DMS53 (cell line): Measurements from ENCODE around the gene AJM1.
A peak's percentile ranks its signal among the peaks of the same experiment; 100 is the strongest.
"Not testable (repeated sequence)": the region's sequence is repeated elsewhere in the genome, so short reads cannot be mapped to it uniquely, and the experiment has no call there.

ENCODE experiments used
- DNase-seq: peaks from one replicate; lab custom pipeline; 2025; lab: John Stamatoyannopoulos, UW

AJM1 gene

DNA sequence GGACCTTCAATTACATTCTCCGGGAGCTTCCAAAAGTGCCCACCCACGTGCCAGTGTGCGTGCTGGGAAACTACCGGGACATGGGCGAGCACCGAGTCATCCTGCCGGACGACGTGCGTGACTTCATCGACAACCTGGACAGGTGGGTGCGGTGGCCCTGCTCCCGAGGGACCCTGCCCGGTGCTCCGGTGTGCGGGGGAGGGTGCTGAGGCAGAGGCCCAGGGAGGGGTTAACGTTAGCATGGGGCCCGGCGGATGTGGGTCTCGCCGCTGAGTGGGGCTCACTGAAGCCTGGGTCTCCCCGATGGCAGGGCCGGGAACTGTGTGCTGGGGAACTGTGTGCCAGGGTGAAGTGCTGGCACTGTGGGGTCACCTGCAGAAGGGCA lies 10.6 kb upstream of the AJM1 start:
- DNase-seq: no peak

DNA sequence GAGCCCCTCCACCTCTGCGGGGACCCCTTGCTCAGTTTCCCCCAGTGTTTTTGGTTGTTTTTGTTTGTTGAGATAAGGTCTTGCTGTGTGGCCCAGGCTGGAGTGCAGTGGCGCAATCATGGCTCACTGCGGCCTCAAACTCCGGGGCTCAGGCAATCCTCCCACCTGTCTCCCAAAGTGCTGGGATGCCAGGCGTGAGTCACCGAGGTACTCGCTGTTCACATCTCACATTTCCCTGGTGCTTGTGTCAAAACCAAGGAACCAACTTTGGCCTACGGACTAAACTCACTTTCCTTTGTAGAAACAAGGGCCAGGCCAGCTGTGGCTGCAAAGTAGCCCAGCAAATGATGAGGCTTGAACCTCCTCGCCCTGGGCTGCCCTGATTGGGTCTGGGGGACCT lies 9.7 kb upstream of the AJM1 start:
- no peak for DNase-seq

DNA sequence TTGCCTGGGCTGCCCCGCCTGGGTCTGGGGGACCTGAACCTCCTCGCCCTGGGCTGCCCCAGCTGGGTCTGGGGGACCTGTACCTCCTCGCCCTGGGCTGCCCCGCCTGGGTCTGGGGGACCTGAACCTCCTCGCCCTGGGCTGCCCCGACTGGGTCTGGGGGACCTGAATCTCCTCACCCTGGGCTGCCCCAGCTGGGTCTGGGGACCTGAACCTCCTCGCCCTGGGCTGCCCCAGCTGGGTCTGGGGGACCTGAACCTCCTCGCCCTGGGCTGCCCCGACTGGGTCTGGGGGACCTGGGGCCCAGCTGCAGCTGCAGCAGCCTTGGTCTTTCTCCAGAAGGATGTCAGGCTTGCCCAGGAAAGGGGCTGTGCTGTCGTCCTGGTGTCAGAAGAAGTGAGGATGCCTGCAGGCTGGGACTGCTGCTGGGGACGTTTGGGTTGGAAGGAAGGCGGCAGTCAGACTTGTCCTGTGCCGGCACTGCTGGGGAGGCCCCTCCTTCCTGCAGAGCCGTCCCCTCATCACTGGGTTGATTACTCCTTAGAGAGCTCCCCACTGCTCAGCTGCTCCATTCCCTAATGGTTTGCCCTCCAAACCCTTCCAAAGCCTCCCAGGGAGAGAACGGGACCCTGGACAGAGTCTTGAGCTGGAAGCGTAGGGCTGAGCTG lies 8.8 kb upstream of the AJM1 start:
- DNase-seq: not testable (repeated sequence)

DNA sequence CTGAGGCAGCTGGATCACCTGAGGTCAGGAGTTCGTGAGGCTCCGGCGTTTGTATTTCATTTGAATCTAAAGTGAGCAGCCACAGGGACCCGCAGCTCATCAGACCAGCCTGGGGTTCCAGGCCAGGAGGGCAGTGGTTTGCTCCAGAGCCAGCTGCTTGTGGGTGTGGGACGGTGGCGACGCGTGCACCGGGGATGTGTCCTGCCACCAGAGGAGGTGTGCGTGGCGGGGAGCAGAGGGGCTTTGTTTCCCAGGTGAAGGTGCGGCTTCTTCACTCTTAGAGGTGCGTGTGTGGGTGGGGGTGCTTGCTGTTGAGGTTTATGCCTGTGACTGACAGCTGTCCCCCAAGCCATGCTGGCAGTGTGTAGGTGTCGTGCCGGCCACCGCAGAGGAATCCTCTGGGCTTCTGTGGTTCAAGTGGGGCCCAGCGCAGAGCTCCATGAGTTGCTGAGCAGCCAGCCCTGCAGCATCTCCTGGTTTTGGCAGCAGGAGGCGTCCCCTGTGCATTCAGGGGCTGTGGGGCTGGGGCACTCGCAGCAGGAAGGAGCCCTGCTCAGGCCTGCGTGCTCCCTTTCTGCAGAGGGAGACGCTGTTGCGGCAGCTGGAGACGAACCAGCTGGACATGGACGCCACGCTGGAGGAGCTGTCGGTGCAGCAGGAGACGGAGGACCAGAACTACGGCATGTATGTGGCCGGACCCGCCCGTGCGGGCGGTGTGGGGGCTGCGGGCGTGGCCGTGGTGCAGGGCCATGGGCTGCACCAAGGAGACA lies 6.9 kb upstream of the AJM1 start:
- no peak for DNase-seq

DNA sequence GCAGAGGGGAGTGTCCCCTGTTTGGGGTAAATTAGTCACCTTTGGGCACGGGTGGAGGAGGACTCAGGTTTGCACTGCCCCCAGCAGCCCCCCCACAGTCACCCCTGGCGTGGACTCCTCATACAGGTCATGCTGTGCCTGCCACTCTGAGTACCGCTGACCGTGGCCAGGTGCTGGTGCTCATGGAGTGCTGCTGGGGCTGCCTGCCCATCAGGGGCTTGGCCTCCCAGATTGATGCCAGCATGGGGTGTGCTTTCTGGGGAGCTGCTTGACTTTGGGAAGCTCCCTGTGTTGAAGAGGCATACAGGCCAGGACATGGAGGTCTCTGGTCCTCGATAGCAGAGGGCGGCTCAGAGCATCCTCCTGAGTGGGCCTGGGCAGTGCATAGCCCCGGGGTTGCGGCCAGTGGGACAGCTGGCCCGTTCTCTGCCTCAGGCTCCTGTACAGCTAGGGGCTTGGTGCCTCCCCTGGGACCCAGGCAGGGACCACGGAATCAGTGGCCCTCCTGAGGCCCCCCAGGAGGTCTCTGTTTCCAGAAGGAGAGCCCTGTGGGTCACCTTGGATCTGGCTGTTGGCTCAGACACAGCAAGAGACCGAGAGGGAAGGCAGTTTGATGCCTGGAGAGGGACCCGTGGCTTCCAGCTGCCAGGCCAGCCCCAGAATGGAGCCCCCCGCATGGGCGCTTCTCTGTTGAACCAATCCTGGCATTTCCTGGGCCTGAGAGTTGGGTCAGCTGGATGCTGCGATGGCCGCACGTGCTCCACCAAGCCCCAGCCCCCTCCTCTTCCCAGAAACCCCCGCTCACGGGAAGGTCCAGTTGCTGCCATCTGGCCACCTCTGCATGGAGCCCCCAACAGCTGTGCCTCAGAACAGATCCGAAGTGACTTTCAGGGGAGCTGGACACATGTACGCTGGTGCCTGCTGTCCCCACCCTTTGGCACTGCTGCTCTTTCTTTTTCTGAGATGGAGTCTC lies 6.1 kb upstream of the AJM1 start:
- no peak for DNase-seq

DNA sequence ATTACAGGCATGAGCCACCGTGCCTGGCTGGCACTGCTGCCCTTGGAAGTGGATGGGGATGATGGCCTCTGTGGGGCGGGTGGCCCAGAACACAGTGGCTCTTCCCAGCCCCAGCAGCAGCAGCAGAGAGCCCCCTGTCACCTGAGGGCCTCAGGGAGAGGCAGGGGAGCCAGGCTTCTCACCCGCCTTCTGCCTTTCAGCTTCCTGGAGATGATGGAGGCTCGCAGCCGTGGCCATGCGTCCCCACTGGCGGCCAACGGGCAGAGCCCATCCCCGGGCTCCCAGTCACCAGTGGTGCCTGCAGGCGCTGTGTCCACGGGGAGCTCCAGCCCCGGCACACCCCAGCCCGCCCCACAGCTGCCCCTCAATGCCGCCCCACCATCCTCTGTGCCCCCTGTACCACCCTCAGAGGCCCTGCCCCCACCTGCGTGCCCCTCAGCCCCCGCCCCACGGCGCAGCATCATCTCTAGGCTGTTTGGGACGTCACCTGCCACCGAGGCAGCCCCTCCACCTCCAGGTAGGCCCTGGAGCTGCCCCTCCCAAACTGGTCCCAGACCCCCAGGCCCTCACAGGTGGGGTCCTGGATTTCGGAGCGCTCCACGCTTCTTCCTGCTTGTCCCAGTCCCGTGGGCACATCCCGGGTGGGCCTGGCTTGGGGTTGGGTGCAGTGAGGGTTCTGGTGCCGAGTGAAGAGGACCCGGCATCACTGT lies 5.0 kb upstream of the AJM1 start:
- DNase-seq: no peak

DNA sequence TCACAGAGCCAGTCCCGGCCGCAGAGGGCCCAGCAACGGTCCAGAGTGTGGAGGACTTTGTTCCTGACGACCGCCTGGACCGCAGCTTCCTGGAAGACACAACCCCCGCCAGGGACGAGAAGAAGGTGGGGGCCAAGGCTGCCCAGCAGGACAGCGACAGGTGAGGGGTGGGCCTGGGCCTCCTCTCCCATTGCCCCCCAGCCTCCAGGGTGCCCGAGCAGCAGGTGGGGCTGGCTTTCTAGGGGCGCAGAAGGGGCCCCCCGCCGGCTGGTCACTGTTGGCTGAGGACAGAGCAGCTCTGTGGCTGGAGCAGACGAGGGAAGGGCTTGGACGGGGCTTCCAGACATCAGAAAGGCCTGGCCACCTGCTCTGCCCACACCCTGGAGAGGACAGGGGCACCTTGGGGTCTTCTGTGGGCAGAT lies 4.4 kb upstream of the AJM1 start:
- DNase-seq: not testable (repeated sequence)

DNA sequence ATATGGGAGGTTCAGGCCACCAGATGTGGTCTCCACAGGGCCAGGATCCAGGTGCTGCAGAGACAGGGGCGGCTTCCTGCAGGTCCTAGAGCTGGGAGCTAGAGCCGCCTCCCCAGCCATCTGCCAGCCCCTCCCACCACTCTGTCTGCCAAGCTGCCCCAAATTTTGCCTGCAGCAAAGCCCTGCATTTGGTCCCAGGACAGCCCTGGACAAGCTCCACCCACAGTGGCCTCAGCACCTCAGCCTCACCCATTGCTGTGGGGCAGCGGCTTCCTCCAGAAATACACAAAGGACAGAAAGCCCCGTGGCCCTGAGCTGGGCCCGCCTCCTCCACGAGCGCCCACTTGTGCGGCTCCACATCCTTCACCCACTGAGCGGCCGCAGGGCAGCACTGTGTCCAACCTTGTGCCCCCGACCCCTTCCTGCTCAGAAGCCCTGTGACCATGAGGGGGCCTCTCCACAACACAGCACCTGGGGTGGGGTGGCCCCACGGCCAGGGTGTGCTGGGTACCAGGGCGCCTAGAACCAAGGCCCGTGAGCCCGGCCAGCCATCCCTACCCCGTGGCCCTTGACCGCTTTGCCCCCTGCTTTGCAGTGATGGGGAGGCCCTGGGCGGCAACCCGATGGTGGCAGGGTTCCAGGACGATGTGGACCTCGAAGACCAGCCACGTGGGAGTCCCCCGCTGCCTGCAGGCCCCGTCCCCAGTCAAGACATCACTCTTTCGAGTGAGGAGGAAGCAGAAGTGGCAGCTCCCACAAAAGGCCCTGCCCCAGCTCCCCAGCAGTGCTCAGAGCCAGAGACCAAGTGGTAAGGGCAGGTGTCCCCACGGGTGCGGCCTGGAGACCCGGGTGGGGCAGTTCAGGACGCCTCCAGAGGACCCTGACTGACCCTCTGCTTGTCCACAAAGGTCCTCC lies 3.7 kb upstream of the AJM1 start:
- DNase-seq: no peak

DNA sequence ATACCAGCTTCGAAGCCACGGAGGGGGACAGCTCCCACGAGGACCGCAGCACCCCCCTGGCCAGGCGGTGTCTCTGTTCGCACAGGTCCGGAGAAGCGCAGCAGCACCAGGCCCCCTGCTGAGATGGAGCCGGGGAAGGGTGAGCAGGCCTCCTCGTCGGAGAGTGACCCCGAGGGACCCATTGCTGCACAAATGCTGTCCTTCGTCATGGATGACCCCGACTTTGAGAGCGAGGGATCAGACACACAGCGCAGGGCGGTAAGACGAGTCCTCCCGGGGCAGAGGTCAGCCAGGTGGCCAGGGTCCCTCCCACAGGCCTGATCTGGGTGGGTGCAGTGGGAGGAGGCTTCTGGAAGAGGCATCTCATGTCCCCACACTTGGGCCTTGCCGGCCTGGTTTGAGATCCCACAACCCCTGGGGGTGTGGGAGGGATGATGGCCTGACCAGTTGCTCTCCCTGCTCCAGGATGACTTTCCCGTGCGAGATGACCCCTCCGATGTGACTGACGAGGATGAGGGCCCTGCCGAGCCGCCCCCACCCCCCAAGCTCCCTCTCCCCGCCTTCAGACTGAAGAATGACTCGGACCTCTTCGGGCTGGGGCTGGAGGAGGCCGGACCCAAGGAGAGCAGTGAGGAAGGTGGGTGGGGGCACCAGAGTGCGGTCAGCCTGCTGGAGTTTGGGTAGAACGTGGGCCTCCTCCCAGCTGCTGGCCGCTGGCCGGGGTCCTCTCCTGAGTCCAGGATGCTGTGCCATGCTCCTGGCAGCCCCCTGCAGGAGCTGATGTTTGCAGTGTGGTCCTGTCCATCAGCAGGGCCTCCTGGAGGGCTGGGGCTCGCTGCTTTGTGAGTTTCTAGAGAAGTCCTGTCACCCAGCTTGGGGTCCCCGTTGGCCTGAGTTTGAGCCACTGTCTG lies 2.8 kb upstream of the AJM1 start:
- DNase-seq: no peak

DNA sequence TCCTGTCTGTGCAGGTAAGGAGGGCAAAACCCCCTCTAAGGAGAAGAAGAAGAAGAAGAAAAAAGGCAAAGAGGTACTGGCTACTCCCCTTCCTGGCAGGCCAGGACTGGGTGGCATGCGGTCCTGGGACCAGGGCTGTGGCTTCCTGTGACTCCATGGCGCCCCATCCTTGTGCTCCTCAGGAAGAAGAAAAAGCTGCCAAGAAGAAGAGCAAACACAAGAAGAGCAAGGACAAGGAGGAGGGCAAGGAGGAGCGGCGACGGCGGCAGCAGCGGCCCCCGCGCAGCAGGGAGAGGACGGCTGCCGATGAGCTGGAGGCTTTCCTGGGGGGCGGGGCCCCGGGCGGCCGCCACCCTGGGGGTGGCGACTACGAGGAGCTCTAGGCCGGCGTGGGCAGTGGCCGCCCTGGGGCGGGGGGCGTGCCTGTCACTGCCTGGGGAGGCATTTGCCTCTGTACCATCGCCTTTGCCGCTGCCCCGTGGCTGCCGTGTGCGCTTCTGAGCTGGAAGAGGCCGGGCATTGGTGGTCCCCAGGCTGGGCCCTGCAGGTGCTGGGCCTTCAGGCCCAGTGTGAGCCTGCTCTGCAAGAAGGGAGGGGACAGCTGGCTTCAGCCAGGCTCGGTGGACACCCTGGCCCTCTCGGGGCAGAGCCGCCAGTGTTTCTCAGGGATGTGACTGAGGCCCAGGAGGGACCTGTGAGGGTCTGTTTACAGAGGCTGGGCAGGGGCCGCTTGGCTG lies 2.0 kb upstream of the AJM1 start:
- peak; percentile 85 for DNase-seq

DNA sequence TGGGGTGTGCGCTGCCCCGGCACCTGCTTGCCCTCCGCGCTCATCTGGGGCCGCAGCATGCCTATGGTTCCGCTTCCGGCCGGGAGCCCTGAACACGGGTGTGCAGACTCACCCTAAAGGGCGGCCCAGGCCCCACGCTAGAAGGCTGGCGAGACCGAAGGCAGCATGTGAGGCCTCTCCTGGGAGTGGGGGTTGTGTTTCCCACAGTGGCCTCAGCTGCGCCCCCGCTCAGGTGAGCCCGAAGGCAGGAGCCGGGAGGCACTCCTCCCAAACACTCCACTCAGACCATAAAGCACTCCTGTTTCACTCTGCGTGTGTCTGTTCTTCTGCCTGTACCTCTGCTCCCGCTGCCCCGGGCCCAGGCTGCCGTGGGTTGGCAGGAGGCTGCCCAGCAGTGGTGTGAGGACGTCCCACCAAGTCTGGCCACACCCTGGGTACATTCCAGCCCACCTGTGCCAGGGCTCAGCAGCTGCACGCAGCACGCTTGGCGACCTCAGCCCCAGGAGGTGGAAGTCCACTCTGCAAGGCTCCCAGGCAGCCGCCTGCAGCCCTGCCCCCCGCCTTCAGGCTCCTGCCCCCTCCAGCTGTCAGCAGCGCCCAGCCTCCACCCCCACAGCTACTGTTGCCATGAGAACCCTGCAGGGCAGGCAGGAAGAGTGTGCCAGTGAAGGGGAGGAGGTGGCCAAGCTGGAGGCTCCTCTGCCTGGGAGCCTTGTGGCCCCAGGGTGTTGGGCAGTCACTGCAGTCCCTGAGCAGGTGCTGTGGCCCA lies 1.2 kb upstream of the AJM1 start:
- DNase-seq: peak; percentile 98

DNA sequence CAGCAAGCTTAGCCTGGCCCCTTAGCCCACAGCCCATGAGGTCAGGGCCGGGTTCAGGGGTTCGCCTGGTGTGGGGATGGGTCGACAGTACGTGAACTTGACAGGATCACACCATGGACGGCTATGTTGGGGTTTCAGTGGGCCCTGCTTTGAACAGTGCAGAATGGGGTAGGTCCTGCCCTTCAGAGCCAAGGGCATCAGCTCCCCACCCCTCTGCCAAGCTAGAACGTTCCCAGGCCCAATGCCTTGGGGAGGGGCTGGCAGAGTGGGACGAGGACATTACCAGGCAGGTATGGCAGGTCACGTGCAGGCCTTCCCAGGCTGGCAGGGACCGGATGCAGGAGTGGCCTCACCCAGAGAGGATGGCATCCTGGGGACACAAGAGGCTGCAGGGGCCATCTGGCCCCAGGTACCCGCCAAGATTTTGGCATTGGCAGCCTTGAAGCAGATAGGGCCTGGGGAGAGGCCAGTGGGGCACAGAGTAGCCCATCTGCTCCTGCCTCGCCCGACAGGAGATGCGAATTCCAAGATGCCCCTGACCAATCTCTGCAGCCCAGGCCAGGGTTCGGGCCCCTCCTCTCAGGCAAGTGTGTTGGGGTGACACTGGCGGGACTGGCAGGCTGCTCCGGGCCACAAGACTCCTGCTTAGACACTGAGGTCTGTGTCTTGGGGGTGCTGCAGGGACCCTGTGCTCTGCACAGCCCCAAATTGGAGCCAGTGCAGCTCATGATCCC lies 465 bp upstream of the AJM1 start:
- peak; percentile 88 for DNase-seq

DNA sequence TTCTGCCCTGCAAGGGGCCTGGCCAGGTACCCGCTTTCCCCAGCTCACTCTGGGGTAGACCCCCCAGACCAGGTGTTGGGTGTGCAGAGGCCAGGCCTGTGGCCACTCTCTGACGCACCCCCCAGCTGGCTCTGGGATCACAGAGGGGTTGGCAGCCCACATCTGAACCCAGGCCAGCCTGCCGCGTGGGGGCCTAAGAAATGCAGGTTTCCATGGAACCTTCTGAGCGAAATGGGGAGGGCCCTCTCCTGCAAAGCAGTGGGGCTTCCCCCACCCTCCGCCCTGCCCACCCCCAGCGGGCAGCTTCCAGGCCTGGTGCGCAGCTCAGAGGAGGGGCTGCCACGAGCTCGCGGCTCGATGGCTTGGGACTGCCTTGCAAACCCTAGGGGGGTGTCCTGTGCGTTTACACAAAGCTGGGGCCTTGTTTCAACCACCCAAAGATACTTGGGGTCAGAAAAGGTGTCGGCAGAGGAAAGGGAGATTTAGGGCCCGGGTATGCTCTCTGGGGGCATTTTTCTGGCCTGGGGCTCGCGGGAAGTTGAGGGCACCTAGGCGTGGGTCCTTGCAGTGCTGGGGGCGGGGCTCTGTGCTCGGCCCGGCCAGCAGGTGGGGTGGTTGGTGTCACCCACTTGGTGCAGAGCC lies 1.0 kb downstream of the AJM1 start:
- not testable (repeated sequence) for DNase-seq

DNA sequence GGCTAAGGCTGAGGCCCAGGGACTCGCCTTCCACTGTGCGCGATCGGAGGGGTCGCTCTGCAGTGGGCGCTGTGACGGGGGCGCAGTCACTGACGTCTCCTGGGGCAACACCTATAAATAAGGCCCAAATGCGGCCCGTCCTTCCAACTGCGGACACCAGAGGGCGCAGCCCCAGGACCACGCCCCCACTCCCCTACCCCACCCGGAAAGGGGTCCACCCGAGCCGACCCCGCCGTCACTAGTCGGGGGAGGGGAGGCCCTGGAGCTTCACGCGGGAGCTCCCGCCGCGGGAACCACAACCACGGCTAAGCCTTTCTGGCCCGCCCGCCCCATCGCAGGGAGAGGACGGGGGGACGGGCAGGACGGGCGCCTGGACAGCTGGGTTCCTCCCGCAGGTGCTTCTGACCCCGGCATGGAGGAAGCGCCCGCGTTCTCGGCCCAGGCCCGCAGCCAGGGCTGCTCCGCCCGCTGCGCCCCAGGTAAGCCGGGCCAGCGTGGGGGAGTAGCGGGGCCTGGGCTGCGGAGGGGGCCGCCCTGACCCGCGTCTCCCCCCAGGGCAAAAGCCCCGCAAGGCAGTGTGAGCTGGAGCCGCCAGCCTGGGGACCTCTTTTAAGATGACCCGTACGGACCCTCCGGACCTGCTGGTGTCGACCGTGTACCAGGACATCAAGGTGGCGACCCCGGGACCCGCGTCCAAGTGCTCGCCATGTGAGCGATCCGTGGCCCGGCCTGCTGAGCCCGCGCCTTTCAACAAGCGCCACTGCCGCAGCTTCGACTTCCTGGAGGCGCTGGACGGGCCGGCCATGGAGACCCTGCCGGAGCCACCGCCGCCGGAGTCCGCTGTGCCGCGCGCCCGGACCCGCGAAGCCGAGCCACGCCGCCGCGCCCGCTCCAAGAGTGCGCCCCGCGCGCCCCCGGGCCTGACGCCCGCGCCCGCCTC lies 1.8 kb downstream of the AJM1 start:
- DNase-seq: peak; percentile 60

DNA sequence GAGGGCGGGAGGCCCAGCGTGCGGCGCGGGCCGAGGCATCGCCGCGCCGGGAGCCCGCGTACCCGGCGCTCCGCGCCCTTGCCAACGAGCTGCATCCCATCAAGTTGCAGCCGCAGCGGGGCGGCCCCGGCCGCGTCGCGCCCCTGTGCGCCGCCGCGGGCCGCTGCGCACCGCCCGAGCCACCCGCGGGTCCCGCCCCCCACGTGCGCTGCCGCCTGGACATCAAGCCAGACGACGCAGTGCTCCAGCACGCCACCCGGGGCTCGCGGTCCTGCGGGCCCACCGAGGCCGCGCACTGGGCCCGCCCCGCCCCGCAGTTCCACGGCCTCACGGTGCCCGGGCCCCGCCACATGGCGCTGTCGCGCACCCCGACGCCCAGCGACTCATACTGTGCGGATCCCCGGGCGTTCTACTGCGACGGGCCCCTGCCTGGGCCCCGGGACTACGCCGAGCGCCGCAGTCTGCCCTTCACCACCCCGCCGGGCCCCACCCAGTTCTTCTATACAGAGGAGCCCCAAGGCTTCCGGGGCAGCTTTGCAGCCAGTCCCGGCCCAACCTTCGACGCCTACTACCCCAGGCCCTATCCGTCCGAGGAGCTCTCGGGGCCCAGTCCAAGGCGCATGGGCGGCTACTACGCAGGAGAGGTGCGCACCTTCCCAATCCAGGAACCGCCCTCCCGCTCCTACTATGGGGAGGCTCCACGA lies 2.6 kb downstream of the AJM1 start:
- DNase-seq: peak; percentile 59
